HG03103 (cell line): Measurements from ENCODE around the gene BEND3.
"Not testable (repeated sequence)": the region's sequence is repeated elsewhere in the genome, so short reads cannot be mapped to it uniquely, and the experiment has no call there.

Experiments used
- ATAC-seq: cut with Tn5 transposase; IDR thresholded peaks from one replicate; pipeline ENCODE4 v1.9.1; 2021; ENCODE audit warnings: low read depth; ENCODE audit not compliant: unreplicated experiment

BEND3 gene

DNA sequence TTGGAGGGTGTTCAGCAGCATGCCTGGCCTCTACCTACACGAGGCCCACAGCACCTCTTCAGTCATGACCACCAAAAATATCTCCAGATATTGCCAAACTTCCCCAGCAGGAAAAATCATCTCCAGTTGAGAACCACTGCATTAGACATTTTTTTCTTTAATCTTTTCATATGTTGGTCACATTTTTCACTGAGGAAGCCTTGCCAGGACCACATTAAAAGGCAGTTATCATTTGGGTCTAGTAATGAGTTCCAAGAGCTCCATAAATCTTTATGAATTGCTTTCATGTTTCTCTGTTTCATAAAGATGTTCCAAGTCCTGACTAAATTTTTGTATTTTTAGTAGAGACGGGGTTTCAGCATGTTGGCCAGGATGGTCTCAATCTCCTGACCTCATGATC, 58.5 kb downstream of the BEND3 start:
- ATAC-seq: no peak

DNA sequence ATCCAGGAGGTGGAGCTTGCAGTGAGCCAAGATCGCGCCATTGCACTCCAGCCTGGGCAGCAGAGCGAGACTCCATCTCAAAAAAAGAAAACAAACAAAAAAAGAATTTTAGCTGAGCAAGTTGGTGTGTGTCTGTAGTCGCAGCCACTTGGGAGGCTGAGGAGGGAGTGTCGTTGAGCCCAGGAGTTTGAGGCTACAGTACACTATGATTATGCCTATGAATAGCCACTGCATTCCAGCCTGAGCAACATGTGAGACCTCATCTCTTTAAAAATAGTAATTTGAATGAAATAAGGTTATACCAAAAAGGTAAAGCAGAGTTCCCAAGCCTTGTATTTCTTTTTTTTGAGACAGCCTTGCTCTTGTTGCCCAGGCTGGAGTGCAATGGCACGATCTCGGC, 67.5 kb downstream of the BEND3 start:
- no peak for ATAC-seq

DNA sequence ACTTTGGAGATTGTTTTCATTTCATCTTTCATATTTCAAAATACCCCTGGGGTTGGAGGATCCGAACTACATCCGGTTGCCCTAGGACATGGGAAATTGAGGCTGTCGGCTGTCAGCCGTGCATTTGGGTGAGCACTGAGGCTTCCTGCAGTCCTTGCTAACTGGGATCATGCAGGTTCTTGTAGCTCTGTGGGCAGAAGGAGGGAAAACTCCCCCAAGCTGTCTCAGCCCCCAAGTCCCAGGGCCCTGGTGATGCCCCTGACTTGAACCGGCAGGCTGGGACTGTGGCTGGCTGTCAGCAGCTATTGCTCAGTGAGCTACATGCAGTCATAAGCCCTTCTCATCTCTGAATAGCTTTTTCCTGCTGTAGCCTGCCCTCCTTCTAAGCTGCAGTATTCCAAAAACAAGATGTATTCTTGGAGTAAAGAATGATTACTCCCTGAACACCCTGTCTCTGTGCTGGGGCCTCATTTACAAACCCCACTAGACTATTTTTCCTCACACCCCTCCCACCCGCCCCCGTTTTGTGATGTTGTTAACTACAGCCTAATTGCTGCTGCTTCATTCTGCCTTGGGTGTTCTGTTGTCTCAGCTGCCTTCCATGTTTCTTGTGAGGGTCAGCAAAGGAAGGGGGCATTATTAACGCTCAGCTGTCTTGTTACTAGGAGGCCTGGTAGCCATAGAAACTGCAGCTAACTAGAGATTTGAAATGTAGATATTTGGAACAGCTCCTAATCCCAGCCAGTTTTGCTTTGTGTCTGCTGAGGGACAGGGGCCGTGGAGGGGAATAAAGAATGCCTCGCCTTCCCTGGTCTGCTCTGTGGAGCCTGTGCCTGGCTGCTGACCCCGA, 69.3 kb downstream of the BEND3 start:
- no peak for ATAC-seq

DNA sequence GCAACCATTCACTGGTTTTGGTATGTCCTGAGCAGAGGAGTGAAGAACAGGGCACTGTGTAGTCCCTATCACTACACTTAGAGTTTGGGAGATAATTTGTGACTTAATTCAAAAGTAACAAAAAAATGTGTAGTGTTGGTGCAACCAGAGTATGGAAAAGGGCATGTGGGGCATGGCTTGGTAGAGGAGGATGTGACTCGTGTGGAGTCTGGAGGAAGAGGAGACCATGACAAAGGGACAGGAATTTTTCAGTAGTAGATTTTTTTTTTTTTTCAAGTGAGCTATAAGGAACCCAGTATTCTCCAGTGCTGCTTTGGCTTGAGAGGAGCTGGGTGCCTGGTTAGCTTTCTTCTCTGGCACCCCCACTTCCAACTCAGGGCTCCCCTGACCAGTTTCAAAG, 82.2 kb downstream of the BEND3 start:
- no peak for ATAC-seq

DNA sequence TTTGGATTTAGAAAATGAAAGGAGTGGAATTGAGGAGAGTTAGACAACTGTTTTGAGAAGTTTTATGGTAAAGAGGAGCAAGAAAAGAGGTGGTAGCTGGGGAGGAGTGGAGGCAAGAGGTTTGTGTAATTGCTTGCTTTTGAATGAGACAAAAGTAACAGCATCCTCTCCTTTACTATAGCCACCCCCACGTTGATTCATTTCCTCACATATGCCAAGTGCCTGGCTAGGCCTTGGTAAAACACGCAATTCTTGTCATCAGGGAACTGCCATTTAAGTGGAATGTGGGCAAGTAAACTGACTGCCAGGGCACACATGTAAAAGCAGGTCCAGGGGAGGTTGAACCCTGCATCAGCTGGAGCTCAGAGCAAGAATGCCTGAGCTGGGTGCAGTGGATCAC, 83.3 kb downstream of the BEND3 start:
- ATAC-seq: no peak

DNA sequence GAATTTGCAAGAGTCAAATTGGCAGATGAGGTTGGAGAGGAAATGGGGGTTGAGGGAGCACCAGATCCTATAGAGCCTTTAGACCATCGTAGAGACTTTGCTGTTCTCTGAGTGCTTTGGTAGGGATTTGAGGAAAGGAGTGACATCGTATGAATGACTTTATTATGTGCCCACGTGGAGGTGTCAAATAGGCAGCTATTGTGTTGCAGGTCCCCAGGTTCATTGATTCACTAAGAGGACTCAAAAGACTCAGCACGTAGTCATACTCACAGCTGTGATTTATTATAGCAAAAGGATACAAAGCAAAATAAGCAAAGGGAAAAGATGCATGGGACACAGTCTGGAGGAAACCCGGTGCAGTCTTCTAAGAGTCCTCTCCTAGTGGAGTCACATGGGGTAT, 85.2 kb downstream of the BEND3 start:
- no peak for ATAC-seq

DNA sequence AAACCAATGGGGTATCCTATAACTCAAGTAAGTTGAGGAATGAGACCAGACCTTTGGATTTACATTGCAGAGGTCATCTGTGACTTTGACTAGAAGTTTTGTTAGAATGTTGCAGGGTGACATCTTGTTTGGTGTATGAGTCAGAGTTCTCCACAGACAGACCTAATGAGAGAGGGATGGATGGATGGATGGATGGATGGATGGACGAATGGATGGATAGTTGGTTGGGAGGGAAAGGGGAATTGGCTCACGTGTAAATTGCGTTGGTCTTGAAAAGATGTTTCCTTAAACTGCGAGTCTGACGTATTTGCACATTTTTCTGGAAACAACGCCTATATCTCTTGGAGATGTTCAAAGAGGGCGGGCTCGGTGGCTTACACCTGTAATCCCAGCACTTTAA, 88.3 kb downstream of the BEND3 start:
- ATAC-seq: no peak

DNA sequence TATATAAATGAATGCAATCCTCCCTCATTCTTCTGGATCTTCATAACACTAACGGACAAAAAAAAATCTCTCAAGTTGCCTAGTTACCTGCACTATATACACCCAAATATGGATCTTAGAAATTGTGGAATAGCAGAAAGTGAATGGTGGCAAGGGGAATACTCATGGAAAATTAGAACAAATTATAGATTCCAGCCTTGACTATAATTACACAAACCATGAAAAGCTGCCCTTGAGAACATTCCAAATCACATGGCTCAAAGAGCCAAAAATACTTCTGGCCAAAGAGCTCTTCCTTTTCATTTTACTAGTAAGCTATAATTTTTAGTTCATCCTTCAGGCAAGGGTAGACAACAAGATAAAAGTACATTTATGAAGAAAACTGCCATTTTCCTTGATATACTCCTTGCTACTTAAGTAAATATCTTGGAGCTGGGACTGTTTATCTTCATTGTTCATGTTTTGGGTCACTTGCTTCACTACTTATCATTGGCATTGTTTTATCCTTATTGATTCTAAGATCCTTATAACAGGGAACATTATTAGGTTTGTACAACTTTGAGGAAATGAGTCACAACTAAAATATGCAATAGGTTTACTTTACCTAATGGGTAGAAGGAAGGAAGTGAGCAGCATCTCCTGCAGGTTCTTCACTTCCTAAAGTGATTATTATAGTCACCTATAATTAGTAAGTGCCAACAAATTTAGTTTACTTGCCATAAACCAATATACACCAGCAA, 93.7 kb downstream of the BEND3 start:
- ATAC-seq: no peak

DNA sequence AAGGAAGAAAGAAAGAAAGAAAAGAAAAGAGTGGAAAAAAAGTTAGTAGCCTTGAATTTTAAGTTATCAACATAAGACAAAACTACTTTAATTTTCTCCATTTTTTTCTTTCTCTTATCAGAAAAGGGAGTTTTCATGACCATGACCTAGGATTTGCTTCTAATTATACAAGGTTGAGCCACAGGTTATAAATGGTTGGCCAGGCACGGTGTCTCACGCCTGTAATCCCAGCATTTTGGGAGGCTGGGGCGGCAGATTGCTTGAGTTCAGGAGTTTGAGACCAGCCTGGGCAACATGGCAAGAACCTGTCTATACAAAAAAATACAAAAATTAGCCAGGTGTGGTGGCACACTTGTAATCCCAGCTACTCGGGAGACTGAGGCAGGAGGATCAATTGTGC, 95.1 kb downstream of the BEND3 start:
- ATAC-seq: no peak

DNA sequence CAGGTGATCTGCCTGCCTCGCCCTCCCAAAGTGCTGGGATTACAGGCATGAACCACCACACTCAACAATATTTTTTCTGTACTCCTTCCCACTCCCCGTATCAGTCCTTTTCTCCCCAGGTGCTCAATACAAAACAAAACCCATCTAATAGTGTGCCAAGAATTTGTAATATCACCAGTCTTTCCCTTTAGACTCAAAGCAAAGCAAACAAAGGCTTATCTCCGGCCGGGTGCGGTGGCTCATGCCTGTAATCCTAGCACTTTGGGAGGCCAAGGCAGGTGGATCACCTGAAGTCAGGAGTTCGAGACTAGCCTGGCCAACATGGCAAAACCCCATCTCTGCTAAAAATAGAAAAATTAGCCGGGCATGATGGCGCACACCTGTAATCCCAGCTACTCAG, 95.7 kb downstream of the BEND3 start:
- ATAC-seq: not testable (repeated sequence)

DNA sequence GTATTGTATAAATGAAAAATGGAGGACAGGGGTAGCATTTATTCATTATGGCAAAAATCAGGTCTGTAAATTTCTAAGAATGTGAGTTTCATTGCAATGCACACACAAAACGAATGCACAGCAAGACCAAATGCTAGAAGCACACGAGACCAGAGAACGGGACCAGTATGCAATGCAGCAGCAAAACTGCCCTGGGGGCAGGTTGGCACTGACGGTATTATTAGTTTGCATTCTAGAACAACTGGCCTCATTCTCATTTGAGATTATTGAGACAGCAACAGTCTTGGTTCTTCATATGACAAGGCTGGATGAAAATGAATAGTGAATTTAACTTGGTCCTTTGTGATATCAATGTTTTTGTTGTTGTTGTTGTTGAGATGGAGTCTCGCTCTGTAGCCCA, 96.3 kb downstream of the BEND3 start:
- ATAC-seq: no peak
